NCI-H524 (cell line): ENCODE data around the gene PNMA8A.

Source experiments
- DNase-seq, 2 experiments: peaks; one replicate each; lab custom pipeline; 2025; lab: John Stamatoyannopoulos, UW

Gene PNMA8A

DNA sequence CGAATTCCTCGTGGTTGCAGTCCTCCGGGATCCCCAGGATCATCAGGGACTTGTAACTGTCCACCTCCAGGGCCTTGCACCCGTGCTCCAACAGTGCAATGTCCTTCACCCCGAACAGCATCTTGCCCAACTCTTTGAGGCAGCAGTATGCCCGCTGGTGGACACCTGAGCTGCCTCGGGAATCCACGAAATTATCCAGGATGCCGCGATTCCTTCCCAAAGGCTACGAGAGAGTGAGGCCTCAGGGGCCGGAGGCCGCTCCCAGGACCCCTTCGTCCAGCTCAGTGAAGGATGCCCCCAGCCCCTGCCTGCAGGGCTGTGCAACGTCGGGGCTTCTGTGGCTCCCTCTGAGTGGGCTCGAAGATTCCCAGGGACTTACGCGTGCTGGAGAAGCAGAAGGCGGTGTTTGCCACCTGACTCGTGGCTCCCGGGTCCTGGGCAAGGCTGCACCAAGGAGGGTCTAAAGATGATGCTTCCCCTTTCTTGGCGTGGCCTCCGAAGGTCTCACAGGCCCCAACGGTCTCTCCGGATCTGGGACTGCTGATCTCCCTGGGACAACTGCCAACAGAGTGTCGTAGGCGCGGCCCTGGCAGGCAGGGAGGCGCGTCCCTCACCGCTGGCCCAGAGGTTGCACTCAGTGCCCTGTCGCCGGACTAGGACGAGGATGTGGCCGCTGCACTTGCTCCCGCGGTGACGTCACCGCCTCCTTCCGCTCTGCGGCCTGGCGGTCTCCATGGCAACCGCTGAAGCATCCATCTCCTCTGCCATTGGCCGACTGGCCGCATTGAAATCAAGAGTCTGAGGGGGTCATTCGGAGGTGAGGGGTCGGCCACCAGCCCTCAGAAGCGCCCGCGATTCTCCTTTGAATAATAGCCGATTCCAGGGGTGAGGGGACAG lies 42.9 kb downstream of the PNMA8A start, which contains the start of gene PNMA8C:
Gene PNMA8C, minus strand, starts transcription at position 698 of the 897 bp plus-strand sequence. Its CDS starts 577 bp downstream, at position 121.
- peak; percentile 45 to 69 for DNase-seq

DNA sequence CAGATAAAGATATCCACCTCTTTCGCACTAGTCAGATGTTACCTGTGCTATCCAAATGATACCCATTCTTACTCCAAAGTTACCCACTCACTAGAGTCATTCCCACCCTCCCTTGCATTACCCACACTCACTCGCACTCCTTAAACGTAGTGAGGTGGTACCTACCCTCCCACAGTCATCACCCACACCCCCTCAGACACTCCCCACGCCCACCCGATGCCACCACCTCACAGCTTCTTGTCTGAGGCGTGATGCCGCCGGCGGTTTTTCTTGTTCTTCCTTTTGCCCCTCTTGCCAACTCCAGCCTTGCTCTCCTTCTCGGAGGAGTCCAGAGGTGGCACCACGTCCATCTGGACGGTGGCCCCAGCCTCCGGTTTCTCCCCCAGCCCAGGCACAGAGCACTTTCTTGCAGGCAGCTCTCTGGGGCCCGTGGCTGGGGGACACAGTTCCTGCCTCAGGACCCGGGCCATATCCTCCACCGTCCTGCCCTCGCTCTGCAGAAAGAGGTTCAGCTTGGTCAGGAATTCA lies 43.8 kb downstream of the PNMA8A start:
- no peak for DNase-seq

DNA sequence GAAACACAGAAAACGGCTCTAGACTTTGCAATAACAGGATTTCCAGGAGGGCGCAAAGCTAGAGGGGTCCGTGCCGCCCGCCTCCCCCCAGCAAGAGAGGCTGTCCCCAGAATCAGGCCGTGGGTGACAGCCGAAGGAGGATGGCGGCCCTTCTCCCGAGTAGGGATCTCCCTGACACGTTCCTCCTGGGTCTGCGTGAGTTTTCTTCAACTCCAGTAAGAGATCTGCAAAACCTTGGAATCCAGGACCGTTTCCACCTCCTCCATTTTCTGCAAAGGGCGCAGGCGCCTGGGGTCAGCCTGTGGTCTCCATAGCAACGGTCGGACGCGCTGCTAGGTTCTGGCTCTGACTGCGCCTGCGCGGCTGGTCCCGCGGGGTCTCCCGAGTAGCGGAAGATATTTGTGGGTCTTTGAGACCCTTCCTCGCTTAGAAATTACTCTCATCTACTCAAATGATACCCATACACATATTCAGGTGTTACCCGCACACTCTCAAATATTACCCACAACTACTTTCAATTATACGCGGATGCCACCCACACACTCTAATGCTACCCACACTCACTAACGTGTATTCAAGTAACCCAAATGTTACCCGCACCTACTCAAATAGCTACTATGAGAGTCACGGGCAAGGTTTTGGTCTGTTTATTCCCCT lies 44.7 kb downstream of the PNMA8A start:
- DNase-seq, result peak; percentile 72 to 85

DNA sequence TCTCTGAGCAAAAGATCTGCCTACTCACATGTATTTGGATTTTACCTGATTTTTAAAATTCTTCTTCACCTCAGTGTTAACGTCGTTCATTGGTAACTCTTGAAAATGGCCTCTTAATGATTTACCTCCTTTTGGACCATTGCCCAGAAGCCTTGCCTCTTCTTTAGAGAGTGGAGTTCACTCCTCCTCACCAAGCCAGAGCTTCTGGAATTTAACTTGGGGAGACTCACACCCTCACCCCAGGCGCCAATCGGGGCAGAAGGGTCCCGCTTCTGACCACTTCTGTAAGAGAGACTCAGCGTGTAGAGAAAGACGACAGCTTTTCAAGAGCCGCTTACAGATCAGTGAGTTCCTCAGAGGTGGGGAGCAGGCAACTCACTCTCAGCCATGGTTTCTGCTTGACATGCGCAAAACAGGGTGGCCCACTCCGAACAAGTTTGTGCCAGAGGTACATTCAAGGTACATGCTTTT lies 45.3 kb downstream of the PNMA8A start:
- peak in 1 of 2 experiments; percentile 26 for DNase-seq

DNA sequence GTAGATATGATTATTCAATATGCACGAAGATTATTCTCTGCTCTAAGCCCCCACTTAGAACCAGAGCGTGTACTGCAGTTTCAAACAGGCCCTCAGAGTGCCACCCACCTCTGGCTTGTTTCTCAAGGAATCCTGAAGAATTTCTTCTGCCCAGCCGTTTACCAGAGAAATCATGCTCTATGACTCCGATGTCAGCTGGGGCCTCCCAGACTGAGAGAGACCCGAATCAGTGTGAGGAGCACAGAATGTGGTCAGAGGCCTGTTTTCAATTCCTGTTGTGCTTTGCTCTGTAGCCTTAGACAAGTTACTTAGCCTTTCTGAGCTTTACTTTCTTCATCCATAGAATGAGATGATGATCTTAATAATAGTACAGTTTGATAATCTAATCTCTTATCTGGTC lies 48.2 kb downstream of the PNMA8A start:
- no peak for DNase-seq

DNA sequence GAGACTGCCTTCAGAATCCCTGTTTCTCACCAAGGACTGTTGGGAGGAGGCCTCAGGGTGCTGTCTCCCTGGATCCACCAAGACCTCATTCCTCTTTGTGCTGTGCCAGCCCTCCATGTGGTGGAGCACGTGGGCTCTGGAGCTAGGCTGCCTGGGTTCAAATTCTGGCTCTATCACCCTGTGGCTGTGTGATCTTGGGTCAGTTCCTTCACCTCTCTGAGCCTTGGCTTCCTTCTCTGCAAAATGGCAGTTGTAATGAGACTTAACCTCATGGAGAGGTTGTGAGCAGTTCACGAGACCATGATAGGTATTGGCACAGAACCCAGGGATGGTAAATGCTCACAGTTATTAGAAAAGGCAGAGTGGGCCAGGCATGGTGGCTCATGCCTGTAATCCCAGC lies 49.0 kb downstream of the PNMA8A start:
- DNase-seq, result no peak

DNA sequence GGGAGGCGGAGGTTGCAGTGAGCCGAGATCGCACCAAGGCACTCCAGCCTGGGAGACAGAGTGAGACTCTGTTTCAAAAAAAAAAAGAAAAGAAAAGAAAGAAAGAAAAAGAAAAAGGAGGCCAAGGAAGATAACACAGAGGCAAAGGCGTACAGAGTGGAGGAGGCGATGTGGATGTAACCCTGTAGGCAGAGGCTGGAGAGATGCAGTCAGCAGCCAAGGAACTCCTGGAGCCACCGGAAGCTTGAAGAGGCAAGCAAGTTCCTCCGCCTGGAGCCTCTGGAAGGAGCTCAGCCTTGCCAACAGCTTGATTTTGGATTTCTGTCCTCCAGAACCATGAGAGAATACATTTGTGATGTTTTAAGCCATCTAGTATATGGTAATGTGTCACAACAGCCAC lies 51.3 kb downstream of the PNMA8A start:
- no peak for DNase-seq
